ENCODE results near the gene LOXL1. TPM values are rescaled to one million over a fixed set of nuclear protein-coding genes. Genes with fewer than 3 reads are reported as not detected.

LOXL1 gene
- total and polyA plus RNA-seq, 2 of the 13 experiments (the other 11 are each of a cell fraction or from before 2014, with no cell fraction given): 0.51 to 1.3 TPM

- ATAC-seq (no peak), FAIRE-seq (no peak), DNase-seq (ENCODE audit: low spot score) (no peak)
- no peaks in the 10 kb centered on the region; the same call in 1 of the 2 replicates for H3K9me3 ChIP-seq (ENCODE audit: low read length)
- H3K9ac ChIP-seq (ENCODE audit: insufficient read depth, low read depth, low read length): no peak overlapping the region
- H2AFZ ChIP-seq (ENCODE audit: low read length): no peak overlapping the region
- no peaks in the 10 kb centered on the region for H3K79me2 ChIP-seq (ENCODE audit: insufficient read depth, low read length)
- H3K4me1 ChIP-seq (ENCODE audit: insufficient read depth, low read length): no peaks in the 10 kb centered on the region
- no peaks in the 10 kb centered on the region for H3K36me3 ChIP-seq (replicated peaks in 1 of 2; ENCODE audit: control insufficient read depth in 1 of 2, insufficient read depth in 2 of 2, low read length in 2 of 2)
- H3K4me2 ChIP-seq (ENCODE audit: low read depth, low read length): no peak overlapping the region
- no peaks in the 10 kb centered on the region for H4K20me1 ChIP-seq (ENCODE audit: insufficient read depth, low read length)
- BruUV-seq (replicated peaks): no TSS peak
- no peak overlapping the region for H3K27ac ChIP-seq (ENCODE audit: extremely low read length, insufficient read depth, low read length)
- peaks cover 3 to 25% of the 10 kb centered on the region in 2 experiments; a peak in 3 of 5 replicates for H3K27me3 ChIP-seq (ENCODE audit: control insufficient read depth in 1 of 2, insufficient read depth in 2 of 2, low read length in 2 of 2)
- H3K4me3 ChIP-seq (replicated peaks in 1 of 3; ENCODE audit: insufficient read depth in 1 of 3, low read depth in 2 of 3, low read length in 3 of 3): no peak overlapping the region
- in situ Hi-C loops (cut with HindIII; ENCODE audit: extremely low pct_ligation_motif_present, low pct_unique_long_range_greater_than_20kb): no loop called here
- WGBS (ENCODE audit: low lambda C conversion rate): 61% methylated on average over 6 of the region's 6 CpGs
- ChIA-PET POLR2A (no interaction called here), CTCF (ENCODE audit: low intra/inter-chr PET ratio, low total read pairs) (no interaction called here)
- intact Hi-C loops (cut with micrococcal nuclease; ENCODE audit: unreplicated experiment): no loop called here
- no peak for TF ChIP-seq TARDBP (CRISPR knock-in tag; IDR thresholded peaks at IDR 0.05)
- no peak for TF ChIP-seq ZNF609 (CRISPR knock-in tag; IDR thresholded peaks at IDR 0.05; ENCODE audit: borderline replicate concordance)
- no peak for TF ChIP-seq HNRNPUL1 (IDR thresholded peaks at IDR 0.05; ENCODE audit: low read depth, low read length)
- no peak for TF ChIP-seq ZNF180 (CRISPR knock-in tag; IDR thresholded peaks at IDR 0.05; ENCODE audit: borderline replicate concordance, low read depth)
- TF ChIP-seq ZC3H4 (CRISPR knock-in tag; IDR thresholded peaks at IDR 0.05; ENCODE audit: borderline replicate concordance): no peak
- TF ChIP-seq ZNF639 (CRISPR knock-in tag; conservative IDR thresholded peaks at IDR 0.05): no peak
These were observed 6.6 kb upstream of the LOXL1 start for GRCh38 chr15:73919706-73920105.
